MCF 10A (cell line): ENCODE measurements around the gene ARMC6. TPM values are rescaled to one million over a fixed set of nuclear protein-coding genes. Genes with fewer than 3 reads are reported as not detected.

ENCODE experiments used
- BruUV-seq: library from RNA; stranded (reverse); fragments of 400-500 nt; replicated peaks from 2 replicates; lab custom pipeline; 2021; lab: Mats Ljungman, UMichigan
- CTCF ChIA-PET: fragments of 300-600 bp; sonication (Branson Sonifier 250); formaldehyde crosslinking; extraction: SDS; loops from one replicate; lab custom pipeline; 2021; ENCODE audit warnings: antibody characterized with exemption, inconsistent platforms; lab: Yijun Ruan, JAX
- POLR2A ChIA-PET: fragments of 300-600, 350-650 bp; sonication (Branson Sonifier 250); formaldehyde crosslinking; extraction: SDS; loops from one replicate; lab custom pipeline; 2020; ENCODE audit warnings: antibody characterized with exemption, inconsistent platforms; lab: Yijun Ruan, JAX
- DNase-seq: peaks from one replicate; pipeline ENCODE4 v3.0.0-alpha.2; 2018; ENCODE audit not compliant: unreplicated experiment
- H3K27ac Mint-ChIP-seq: one replicate; pipeline ENCODE4 v1.8.0; 2022; ENCODE audit warnings: mild to moderate bottlenecking, low read depth, mixed read lengths; ENCODE audit not compliant: unreplicated experiment
- H3K27me3 Mint-ChIP-seq: one replicate; pipeline ENCODE4 v1.8.0; 2022; ENCODE audit warnings: mixed read lengths; ENCODE audit not compliant: insufficient read depth, unreplicated experiment
- H3K36me3 Mint-ChIP-seq: one replicate; pipeline ENCODE4 v1.8.0; 2022; ENCODE audit warnings: mild to moderate bottlenecking, moderate library complexity, mixed read lengths; ENCODE audit not compliant: insufficient read depth, unreplicated experiment
- H3K4me1 Mint-ChIP-seq: one replicate; pipeline ENCODE4 v1.8.0; 2022; ENCODE audit warnings: mixed read lengths; ENCODE audit not compliant: insufficient read depth, unreplicated experiment
- H3K4me3 Mint-ChIP-seq: one replicate; pipeline ENCODE4 v1.8.0; 2022; ENCODE audit warnings: mild to moderate bottlenecking, moderate library complexity, mixed read lengths; ENCODE audit not compliant: unreplicated experiment
- H3K9me3 Mint-ChIP-seq: one replicate; pipeline ENCODE4 v1.8.0; 2022; ENCODE audit warnings: mixed read lengths; ENCODE audit not compliant: unreplicated experiment
- CTCF ChIP-seq: fragments of 200-600 bp; IDR thresholded peaks from one replicate; pipeline ENCODE4 v1.8.0; 2022; ENCODE audit warnings: antibody characterized with exemption, mild to moderate bottlenecking; ENCODE audit not compliant: unreplicated experiment
- intact Hi-C: fragments of 100-400 bp; cut with micrococcal nuclease; formaldehyde crosslinking; loops from 2 replicates; pipeline ENCODE4 v1.14.1; 2022
- total RNA-seq: library from RNA; stranded (reverse); gene quantifications from 2 replicates; pipeline ENCODE4 v1.2.3, GENCODE V29; 2022

ARMC6 gene
- total RNA-seq, 1 experiment from 2014 or later = 37.1 TPM

DNA sequence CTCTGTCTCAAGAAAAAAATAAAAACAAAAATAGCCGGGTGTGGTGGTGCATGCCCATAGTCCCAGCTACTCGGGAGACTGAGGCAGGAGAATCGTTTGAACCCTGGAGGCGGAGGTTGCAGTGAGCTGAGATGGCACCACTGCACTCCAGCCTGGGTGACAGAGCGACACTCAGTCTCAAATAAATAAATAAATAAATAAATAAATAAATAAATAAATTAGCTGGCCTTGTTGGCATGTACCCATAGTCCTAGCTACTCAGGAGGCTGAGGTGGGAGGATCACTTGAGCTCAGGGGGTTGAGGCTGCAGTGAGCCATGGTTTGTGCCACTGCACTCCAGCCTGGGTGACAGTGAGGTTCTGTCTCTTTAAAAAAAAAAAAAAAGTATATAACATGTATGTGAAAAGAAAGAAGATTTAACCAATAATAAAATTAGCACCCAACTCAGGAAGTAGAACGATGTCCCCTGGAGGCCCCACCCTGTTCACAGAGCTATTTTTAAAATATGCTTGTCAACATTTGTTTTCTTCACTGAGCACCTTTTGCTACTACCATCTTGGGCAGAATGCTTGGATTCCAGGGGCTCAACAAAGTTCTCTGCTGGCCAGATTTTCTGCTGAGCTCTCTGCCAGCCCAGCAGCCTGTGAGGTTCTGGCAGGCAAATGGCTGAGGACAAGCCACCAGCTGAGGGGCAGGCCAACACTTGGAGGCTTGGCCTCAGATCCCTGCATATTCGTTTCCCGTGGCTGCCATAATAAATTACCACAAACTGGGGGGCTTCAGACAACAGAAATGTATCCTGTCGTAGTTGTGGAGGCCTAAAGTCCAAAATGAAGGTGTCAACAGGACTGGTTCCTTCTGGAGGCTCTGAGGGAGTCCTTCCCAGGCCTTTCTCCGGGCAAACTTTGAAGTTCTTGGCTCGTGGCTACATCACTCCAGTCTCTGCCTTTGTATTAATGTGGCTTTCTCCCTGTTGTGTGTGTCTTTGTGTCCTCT is 35.6 kb downstream of the ARMC6 start:
- POLR2A ChIA-PET = interaction anchor here (0.7 kb wide), 1 partner anchor 86 kb away, joined by 3 read pairs; no protein-coding TSS in a partner anchor

GRCh38 chr19:19071897-19072296 is 38.5 kb downstream of the ARMC6 start:
- Mint-ChIP-seq H3K4me3 (no peak overlapping the region), H3K36me3 (peaks cover 7% of the 10 kb centered on the region), H3K4me1 (no peaks in the 10 kb centered on the region), H3K27me3 (no peaks in the 10 kb centered on the region), H3K9me3 (no peaks in the 10 kb centered on the region), H3K27ac (no peak overlapping the region)
- ChIA-PET CTCF (no interaction called here), POLR2A (interaction anchor here (0.7 kb wide), 1 partner anchor 444 kb away, joined by 3 read pairs; the partner anchor contains the start of gene TSSK6)
- intact Hi-C loops = no loop called here
- BruUV-seq = no TSS peak
- no peak for DNase-seq
- no peak for TF ChIP-seq CTCF

More for the DNA sequence above, 35.6 kb downstream of the ARMC6 start:
- Mint-ChIP-seq H3K4me3 (no peak overlapping the region), H3K4me1 (peaks cover 9% of the 10 kb centered on the region), H3K36me3 (peaks cover 7% of the 10 kb centered on the region), H3K27ac (no peak overlapping the region), H3K9me3 (no peaks in the 10 kb centered on the region), H3K27me3 (no peaks in the 10 kb centered on the region)
- CTCF ChIA-PET = interaction anchor here (0.6 kb wide), 1 partner anchor 421 kb away, joined by 3 read pairs; no protein-coding TSS in a partner anchor
- BruUV-seq = no TSS peak
- no peak for TF ChIP-seq CTCF
- intact Hi-C loops = no loop called here
- no peak for DNase-seq

DNA sequence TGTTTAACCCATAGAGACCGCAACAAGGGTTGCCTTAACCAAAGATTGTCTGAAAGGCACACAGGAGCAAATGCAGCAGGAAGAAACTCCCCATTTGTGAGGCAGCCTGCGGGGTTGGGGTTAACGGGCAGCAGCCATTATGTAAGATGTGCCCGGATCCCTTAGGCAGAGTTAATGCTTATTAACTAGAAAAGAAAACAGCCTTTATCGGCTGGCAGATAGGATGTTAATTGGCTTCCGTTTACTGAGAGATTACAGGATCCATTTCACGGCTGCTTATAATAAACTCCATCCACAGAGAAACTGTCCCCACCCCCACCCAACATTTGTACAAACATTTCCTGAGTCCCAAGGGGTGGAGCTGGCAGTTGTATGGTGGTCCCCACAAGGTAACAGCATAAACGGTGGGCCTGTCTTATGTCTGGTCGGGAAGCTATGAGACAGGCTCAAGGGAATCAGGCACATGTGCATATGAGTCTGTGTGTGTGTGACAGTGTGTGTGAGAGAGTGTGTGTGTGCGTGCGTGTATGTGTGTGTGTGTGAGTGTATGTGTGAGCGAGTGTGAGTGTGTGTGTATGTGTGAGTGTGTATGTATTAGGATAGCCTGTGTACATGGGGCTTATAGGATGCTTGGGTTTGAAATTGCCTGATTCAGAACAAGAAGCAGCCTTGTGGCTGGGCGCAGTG is 40.9 kb downstream of the ARMC6 start:
- Mint-ChIP-seq H3K4me3 (no peak overlapping the region), H3K9me3 (no peaks in the 10 kb centered on the region), H3K27me3 (no peaks in the 10 kb centered on the region), H3K36me3 (peaks cover 7% of the 10 kb centered on the region), H3K27ac (no peak overlapping the region), H3K4me1 (no peaks in the 10 kb centered on the region)
- POLR2A ChIA-PET = no interaction called here
- intact Hi-C loops = no loop called here
- BruUV-seq = no TSS peak
- CTCF ChIA-PET = interaction anchor here (0.6 kb wide), 1 partner anchor 81 kb away, joined by 3 read pairs; no protein-coding TSS in a partner anchor
- no peak for DNase-seq
- no peak for TF ChIP-seq CTCF

- CTCF ChIA-PET = interaction anchor here (0.7 kb wide), 1 partner anchor 92 kb away, joined by 3 read pairs; no protein-coding TSS in a partner anchor
- no TSS peak for BruUV-seq
- intact Hi-C loops = no loop called here
Measured at GRCh38 chr19:19075126-19075525, 41.7 kb downstream of the ARMC6 start.

More at GRCh38 chr19:19075126-19075525, 41.7 kb downstream of the ARMC6 start:
- H3K36me3 Mint-ChIP-seq = peaks cover 7% of the 10 kb centered on the region
- no peak overlapping the region for H3K27ac Mint-ChIP-seq
- POLR2A ChIA-PET = no interaction called here
- no peaks in the 10 kb centered on the region for H3K4me1 Mint-ChIP-seq
- DNase-seq = no peak
- H3K27me3 Mint-ChIP-seq = no peaks in the 10 kb centered on the region
- no peaks in the 10 kb centered on the region for H3K9me3 Mint-ChIP-seq
- no peak for TF ChIP-seq CTCF
- H3K4me3 Mint-ChIP-seq = no peak overlapping the region
